Activated B cell treated with CpG ODN at 0.5 μM for 24 hours (primary cell): ENCODE measurements around the gene ABLIM2. TPM values are rescaled to one million over a fixed set of nuclear protein-coding genes. Genes with fewer than 3 reads are reported as not detected.

ENCODE experiments used
- ATAC-seq: fragments of 200-7000 bp; cut with Tn5 transposase; one replicate; pipeline ENCODE4 v1.10.0; 2021; ENCODE audit warnings: low read depth, mild to moderate bottlenecking, moderate library complexity
- CTCF ChIA-PET: fragments of 350-600 bp; sonication (Branson Sonifier 250); formaldehyde crosslinking; loops from one replicate; lab custom pipeline; 2021; ENCODE audit warnings: antibody characterized with exemption; lab: Charles Lee
- POLR2A ChIA-PET: fragments of 350-600 bp; sonication (Branson Sonifier 250); formaldehyde crosslinking; loops from one replicate; lab custom pipeline; 2021; ENCODE audit warnings: antibody characterized with exemption; lab: Charles Lee
- DNase-seq: peaks from one replicate; pipeline ENCODE4 v3.0.0; 2022
- H3K27ac Mint-ChIP-seq: one replicate; pipeline ENCODE4 v1.8.0; 2020; ENCODE audit warnings: mixed read lengths
- H3K27me3 Mint-ChIP-seq: one replicate; pipeline ENCODE4 v1.8.0; 2021; ENCODE audit warnings: mixed read lengths
- H3K36me3 Mint-ChIP-seq: one replicate; pipeline ENCODE4 v1.8.0; 2021; ENCODE audit warnings: low read depth, mixed read lengths
- H3K4me1 Mint-ChIP-seq: one replicate; pipeline ENCODE4 v1.8.0; 2021; ENCODE audit warnings: mixed read lengths
- H3K4me3 Mint-ChIP-seq: one replicate; pipeline ENCODE4 v1.8.0; 2020; ENCODE audit warnings: mild to moderate bottlenecking, mixed read lengths
- H3K9me3 Mint-ChIP-seq: one replicate; pipeline ENCODE4 v1.8.0; 2020; ENCODE audit warnings: mixed read lengths
- CTCF ChIP-seq: fragments of 200-600 bp; IDR thresholded peaks from one replicate; pipeline ENCODE4 v1.8.0; 2022; ENCODE audit warnings: antibody characterized with exemption, mild to moderate bottlenecking
- intact Hi-C: fragments of 100-400 bp; cut with micrococcal nuclease; formaldehyde crosslinking; loops from one replicate; pipeline ENCODE4 v1.15.1; 2024
- total RNA-seq: library from RNA; stranded (reverse); gene quantifications from 2 replicates; pipeline ENCODE4 v1.2.3, GENCODE V29; 2022

ABLIM2 gene
- total RNA-seq, 1 donor from 2014 or later: 5.2 TPM

- TF ChIP-seq CTCF: no peak
- POLR2A ChIA-PET: no interaction called here
- DNase-seq: no peak
- ATAC-seq: no peak
- CTCF ChIA-PET: no interaction called here
- no peaks in the 10 kb centered on the region for H3K36me3 Mint-ChIP-seq
- no peaks in the 10 kb centered on the region for H3K9me3 Mint-ChIP-seq
- H3K27me3 Mint-ChIP-seq: no peaks in the 10 kb centered on the region
- intact Hi-C loops: no loop called here
- H3K4me1 Mint-ChIP-seq: no peaks in the 10 kb centered on the region
- no peak overlapping the region for H3K4me3 Mint-ChIP-seq
- no peak overlapping the region for H3K27ac Mint-ChIP-seq
Observed at GRCh38 chr4:8182858-8183725, 24.5 kb upstream of the ABLIM2 start.

DNA sequence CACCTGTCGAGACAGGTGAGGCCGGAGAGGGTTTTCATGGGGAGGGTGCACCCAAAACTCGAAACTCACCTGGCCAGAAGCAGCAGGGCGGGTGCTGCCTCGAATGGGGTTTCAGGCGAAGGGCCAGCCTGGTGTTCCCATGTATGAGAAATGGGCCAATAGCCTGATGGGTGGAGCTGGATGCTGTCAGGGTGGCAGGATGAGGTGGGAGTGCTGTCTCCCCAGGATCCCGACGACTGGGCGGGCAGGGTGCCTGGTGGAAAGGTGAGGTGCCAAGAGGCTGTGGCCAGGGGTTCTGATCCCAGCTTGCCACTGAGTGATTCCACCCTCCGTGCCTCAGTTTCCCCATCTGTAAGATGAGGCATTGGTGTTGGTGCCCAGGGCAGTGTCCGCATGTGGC, 23.7 kb upstream of the ABLIM2 start:
- Mint-ChIP-seq H3K4me3 (no peak overlapping the region), H3K9me3 (no peaks in the 10 kb centered on the region), H3K27ac (no peak overlapping the region), H3K36me3 (no peaks in the 10 kb centered on the region), H3K27me3 (no peaks in the 10 kb centered on the region), H3K4me1 (no peaks in the 10 kb centered on the region)
- DNase-seq (no peak), ATAC-seq (no peak)
- TF ChIP-seq CTCF: no peak
- ChIA-PET CTCF (no interaction called here), POLR2A (no interaction called here)
- intact Hi-C loops: no loop called here

DNA sequence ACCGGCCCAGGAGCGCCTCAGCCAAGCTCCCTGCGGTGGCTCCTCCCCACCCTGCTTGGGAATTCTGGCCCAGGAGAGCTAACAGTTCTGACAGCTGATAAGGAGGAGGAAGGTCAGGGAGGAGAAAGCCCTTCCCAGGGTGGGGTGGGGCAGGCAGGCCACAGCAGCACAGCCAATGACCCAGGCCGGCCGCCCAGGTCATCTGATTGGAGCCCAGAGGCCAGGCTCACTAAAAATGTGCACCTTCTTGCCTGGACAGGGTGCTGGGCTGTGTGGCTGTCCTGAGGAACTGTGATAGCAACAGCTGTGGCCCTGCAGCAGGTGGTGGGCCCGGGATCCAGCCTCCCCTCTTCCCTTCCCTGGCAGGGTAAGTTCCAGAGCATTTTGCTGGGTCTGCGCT, 23.2 kb upstream of the ABLIM2 start:
- intact Hi-C loops: no loop called here
- peaks cover 2% of the 10 kb centered on the region for H3K4me1 Mint-ChIP-seq
- no peaks in the 10 kb centered on the region for H3K36me3 Mint-ChIP-seq
- no peak overlapping the region for H3K4me3 Mint-ChIP-seq
- no peaks in the 10 kb centered on the region for H3K27me3 Mint-ChIP-seq
- no peak for ATAC-seq
- H3K9me3 Mint-ChIP-seq: no peaks in the 10 kb centered on the region
- POLR2A ChIA-PET: no interaction called here
- CTCF ChIA-PET: no interaction called here
- DNase-seq: no peak
- no peak overlapping the region for H3K27ac Mint-ChIP-seq
- TF ChIP-seq CTCF: no peak

- Mint-ChIP-seq H3K27ac (no peak overlapping the region), H3K4me1 (peaks cover 4% of the 10 kb centered on the region), H3K4me3 (no peak overlapping the region), H3K27me3 (no peaks in the 10 kb centered on the region), H3K36me3 (no peaks in the 10 kb centered on the region), H3K9me3 (no peaks in the 10 kb centered on the region)
- no peak for ATAC-seq
- no peak for TF ChIP-seq CTCF
- no peak for DNase-seq
- CTCF ChIA-PET: no interaction called here
- intact Hi-C loops: no loop called here
- POLR2A ChIA-PET: no interaction called here
Observed at GRCh38 chr4:8181119-8181518, 22.5 kb upstream of the ABLIM2 start.

GRCh38 chr4:8180310-8181093, 21.9 kb upstream of the ABLIM2 start:
- peaks cover 4% of the 10 kb centered on the region for H3K4me1 Mint-ChIP-seq
- no peak for ATAC-seq
- no peaks in the 10 kb centered on the region for H3K36me3 Mint-ChIP-seq
- H3K9me3 Mint-ChIP-seq: no peaks in the 10 kb centered on the region
- no peak for TF ChIP-seq CTCF
- H3K4me3 Mint-ChIP-seq: no peak overlapping the region
- H3K27ac Mint-ChIP-seq: no peak overlapping the region
- POLR2A ChIA-PET: no interaction called here
- intact Hi-C loops: no loop called here
- CTCF ChIA-PET: interaction anchor here (1.0 to 1.6 kb wide), 3 partner anchors 14 to 222 kb away, joined by 3 to 5 read pairs (median 3); no protein-coding TSS in a partner anchor
- H3K27me3 Mint-ChIP-seq: no peaks in the 10 kb centered on the region
- no peak for DNase-seq
